Stimulated activated CD8-positive, alpha-beta memory T cell treated with anti-CD3 and anti-CD28 coated beads, Interleukin-12 subunit alpha, Interleukin-12 subunit beta, amount 100 ng/mL, for 1 hour (primary cell): ENCODE data around the gene CPE.
A peak's percentile ranks its signal among the peaks of the same experiment; 100 is the strongest.
"Not testable (repeated sequence)": the region's sequence is repeated elsewhere in the genome, so short reads cannot be mapped to it uniquely, and the experiment has no call there.

ENCODE experiments used
- DNase-seq: peaks from one replicate; pipeline ENCODE4 v3.0.0-alpha.2; 2020; ENCODE audit warnings: low read depth

Gene CPE

DNA sequence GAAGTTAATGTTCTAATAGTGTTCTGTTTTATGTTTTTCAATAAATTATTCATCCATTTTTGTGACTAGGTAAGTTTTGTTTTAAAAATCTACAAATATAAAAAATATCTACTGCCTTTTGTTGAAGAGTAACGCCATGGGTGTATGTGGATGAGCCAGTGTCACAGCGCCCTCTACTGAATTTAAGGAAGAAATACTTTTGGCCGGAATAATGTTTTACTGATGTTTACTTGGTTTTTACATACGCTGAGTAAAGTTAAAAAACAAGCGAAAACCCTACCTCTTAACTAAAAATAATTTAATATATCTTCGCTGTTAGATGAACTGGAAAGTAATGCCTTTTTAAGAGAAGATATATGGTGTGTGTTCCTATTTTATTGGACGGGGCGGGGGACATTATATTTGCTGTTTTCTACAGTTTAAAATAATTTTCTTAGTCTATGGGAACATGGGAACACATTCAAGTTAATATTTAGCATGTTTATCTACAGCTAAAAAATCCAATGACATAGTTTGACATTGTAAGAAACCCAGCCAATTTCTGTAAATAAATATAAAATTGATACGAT is 86.1 kb downstream of the CPE start:
- DNase-seq, result no peak

DNA sequence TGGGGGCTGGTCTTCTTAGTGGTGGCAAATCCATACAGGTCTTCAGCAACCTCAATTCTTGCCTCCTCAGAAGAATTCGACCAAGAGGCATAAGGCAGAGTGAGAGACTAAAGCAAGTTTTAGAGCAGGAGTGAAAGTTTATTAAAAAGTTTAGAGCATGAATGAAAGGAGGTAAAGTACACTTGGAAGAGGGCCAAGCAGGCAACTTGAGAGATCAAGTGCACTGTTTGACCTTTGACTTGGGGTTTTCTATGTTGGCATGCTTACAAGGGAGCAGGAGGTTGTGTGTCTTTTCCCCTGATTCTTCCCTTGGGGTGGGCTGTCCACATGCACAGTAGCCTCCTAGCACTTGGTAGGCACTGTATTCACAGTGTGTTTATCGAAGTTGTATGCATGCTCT is 91.2 kb downstream of the CPE start:
- no peak for DNase-seq

DNA sequence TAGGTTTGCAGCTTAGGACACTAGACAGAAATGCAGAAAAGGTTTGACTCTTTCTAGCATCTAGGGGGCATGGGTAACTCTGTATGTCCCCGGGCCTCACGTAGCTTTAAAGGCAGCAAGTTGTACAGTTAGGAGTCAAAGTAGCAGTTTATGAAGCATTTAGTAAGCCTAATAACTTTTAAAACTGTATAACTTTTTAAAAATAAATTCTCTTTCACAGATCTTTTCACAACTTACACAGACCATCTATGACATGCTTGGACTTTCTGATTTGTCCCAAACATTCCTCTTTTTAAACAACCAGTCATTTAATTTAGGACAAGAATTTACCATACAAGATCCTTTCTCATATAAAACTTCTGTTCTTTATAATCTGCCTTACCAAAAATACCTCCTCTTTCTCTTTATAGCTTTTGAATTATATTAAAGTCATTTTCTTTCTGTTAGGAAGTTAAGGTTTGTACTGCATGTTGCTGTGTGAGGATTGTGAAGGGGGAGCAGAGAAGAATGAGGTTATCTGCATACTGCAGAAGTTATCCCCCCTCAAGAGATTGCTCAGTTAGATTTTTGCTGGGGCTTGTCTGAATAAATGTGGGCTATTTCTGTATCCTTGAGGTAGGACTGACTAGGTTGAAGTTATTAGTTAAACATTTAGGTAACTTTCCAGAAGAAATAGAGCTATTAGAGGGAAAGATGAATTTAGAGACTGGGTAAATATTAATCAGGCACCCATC is 94.3 kb downstream of the CPE start:
- DNase-seq, result no peak

DNA sequence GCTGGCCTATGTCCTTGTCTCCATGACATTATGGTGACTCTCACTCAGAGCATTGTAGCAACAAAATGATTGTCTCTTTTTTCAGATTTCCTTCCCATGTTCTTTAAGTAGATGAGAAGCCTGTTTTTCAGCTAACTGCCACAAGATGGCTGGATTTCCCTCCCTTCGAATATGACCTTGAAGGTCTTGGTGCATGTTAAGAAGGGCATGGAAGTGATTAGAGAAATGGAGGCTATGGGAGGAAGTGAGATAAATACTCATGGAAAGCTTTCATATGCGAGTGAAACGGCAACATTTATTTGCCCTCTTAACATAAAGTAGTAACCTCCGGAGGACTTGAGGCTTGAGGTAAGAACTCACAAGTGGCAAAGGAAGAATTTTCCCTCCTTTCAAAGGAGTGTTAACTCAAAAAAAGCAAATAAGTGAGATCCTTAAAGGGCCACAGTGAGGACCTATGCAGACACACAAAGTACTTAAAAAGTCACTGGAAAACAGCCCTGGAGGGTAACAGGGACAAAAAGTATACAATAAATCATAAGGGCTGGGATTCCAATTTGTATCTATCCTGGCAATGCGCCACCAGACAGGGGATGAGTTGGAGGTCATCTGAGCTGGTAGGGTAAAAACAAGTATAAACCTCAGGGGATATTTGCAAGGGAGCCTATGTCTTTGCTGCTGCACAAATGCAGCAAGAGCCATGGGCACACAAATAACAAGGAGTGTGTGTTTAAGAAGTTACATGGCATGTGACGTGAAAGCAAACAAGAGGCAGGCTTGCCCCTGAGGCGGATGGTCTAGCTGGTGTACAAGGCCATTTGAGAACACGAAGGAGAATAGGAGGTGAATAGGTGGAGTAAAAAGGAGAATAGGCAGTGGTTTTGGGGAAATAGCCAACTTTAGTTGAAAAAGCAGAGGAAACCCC is 96.2 kb downstream of the CPE start:
- no peak for DNase-seq

DNA sequence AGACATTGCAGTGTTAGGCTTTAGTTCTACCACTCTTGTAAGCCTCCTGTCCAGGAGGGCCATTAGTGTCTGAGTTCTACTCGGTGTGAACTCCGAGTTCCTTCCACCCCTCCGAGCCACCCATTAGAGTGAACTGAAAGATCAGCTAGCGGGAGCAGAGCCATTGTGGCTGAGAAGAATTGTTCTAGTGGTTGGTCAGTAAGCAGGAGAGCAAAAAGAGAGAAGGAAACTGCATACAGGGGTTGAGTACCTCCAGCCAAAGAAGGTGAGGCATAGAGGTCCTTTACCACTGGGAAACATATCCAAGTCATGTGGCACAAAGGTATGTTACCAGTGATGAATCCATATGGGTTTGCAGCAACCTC is 96.9 kb downstream of the CPE start:
- no peak for DNase-seq

DNA sequence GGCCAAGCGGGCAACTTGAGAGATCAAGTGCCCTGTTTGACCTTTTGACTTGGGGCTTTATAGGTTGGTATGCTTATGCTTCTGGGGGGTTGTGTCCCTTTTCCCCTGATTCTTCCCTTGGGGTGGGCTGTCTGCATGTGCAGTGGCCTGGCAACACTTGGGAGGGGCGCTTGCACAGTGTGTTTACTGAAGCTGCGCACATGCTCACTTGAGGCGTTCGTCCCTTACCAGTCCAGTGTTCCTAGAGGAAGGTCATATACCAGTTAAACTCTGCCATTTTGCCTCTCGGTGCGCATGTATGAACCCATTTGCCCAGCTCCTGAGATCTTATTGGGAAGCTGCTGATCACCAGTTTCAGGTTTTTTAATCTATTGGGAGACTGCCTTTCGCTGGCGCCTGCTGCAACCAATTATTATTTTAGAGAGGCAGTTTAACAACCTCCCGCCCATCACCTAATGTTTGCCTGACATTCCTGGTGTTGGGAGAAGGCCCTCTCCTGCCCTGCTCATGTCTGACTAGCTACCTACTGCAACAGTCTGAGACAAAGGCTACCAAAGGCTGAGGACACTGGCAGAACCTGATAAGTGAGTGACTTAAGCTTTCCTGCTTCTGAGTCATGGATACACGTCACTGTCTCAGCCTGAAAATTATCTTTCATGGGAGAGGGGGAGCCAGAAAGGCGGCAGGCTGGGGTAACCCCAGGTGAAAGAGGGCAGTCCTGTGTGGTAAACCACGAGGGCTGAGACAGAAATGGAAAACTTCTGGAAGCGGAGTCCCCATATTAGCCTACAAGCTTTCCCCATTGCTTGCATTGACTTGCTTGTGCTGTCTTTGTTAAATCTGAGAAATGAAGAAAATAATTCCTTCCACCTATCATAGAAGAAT is 97.6 kb downstream of the CPE start:
- no peak for DNase-seq

DNA sequence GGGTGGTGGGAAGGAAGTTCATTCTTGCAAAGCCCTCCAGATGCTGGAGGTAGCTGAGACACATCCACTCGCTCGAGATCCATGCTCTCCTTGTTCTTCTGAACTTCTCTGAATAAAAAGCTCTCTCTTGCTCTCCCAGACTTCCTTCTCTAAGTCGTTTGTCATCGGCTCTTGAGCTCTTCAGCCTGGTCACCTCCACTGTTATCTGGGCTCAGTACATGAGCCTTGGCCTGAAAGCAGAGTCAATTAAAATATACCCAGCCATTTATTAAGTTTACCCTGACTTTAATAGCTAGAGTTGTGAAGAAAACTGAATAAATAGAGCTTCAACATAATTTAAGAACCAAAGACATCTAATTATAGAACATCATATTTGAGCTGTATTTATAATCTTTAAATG is 99.0 kb downstream of the CPE start:
- no peak for DNase-seq

DNA sequence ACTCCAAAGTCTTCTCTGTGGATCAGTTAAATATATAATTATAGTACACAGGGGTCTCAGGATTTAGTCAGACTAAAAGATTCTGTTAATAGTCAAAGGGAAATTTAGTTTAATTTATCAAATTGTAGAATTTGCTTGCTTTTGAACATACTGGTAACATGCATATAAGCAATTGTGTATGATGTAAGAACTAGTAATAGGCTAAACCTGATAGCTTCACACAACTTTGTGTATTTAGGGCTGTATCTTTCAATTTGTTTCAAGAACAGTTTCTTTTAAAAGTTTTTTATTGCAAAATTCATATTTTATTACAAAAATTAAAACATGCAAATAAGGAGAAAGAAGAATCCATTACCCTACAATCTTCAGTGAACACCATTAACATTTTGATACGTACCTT is 99.5 kb downstream of the CPE start:
- DNase-seq, result no peak

DNA sequence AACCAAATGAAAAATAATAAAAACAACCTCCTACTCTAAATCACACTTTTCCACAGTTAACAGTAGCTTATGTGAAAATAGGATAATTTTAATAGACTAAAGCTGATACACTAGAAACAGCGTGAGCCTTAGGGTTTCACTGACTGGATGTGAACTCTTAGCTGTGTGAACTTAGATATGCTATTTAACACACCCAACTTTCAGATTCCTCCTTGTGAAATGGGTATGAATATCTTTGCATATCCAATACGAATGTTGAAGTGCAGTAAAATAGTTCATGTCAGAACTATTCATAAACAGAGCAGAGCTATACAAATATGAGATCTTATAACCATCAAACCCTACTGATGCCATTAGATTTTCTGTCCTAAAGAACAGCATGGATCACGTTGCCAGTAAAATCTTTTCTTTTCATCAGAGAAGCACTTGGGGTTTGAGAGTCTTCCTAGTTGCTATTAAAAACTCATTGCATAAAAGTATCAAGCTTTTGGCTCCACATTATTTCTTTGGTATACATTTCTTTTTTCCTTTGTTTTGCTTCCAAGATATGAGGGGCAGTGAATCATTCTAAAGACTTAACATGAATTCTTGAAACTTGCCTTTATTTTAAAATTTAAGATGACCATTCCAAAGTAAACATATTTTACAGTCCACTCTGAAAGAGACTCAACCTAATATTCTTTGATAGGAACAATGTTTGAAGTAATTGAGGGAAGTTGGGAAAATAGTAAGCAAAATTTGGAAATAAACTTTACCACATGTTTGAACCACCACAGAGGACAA is 102.4 kb downstream of the CPE start:
- no peak for DNase-seq

DNA sequence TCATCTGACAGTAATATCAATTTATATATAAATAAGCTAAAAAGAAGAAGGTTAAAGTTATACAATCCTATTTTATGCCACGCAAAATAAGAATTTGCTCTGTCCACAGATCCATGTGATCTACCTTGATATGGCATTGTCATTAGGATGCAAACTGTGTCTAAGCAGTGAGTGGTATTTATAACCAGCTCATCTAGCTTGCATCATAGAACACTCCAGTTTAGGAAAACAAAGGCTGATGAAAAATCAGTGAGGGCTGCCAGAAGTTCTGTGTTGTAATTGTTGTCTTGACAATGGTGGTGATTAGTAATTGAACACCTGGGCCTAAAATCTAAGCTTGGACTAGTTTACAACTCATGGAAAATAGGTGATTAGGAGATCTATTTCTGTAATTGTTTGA is 111.0 kb downstream of the CPE start:
- DNase-seq, result no peak

DNA sequence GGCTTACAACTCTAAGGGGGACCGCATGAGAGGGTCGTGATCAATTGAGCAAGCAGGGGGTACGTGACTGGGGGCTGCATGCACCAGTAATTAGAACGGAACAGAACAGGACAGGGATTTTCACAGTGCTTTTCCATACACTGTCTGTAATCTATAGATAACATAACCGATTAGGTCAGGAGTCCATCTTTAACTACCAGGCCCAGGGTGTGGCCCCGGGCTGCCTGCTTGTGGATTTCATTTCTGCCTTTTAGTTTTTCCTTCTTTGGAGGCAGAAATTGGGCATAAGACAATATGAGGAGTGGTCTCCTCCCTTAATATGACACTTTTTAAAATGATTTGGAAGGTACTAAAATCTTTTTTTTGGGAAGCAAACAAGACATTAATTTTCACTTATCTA is 113.8 kb downstream of the CPE start:
- not testable (repeated sequence) for DNase-seq

DNA sequence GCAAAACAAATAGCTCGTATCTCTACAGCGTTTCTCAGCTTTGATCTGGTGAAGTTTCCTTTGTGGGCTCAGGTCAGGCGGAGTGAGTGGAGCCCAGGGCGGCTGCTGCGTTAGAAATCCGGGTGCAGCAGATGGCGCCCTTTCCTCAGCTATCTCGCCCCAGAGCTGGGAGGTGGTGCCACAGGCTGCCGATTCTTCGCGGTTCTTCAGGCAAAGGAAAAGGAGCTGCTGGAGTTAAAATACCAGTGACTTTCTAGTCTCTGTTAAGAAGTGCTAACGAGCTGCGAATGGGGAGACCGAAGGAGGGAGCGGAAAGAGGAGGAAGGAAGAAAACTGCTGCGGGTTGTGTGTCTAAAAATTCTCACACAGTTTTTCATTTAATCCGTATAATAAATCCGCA is 114.6 kb downstream of the CPE start:
- DNase-seq, result peak; percentile 32

DNA sequence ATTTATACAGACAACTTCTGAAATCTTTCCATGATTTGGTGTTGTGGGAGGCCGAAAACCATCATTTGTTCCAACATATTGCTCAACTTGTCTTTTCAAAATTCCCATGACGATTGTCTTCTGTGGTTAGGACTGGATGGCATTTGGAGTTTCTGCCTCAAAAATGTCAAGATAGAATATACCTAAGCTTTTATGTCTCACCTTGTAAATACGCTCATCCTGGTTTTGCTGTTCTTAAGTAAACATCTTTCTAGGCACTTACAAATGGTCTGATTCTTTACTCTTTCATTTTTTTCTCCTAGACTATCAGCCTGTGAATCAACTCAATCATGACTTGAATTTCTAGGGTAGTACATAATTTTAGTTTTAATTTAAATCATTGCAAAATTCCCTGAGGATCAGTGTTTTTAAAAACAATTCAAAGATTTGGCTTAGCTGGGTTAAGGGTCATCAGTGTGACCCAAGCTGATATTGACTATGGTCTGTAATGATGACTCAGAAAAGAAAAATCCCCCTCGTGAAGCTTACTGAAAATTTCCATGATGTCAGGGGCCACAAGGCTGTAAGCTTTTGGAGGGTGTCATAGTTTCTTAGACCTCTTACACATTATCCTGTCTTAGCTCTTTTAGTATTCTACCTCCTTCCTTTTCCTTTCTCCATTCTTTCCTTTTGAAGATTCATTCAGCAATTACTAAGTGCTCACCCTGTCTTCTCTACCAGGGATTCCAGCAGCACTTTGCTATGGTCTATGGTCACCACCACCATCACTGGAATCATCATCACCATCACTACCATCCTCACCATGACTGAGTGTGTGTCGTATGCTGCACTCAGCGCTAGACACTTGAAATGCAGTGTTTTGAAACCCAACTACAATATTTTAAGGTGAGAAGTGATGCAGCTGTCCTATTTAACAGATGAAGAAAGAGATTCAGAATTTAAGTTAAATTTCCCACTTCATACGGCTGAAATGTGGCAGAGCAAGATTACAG is 124.4 kb downstream of the CPE start:
- no peak for DNase-seq

DNA sequence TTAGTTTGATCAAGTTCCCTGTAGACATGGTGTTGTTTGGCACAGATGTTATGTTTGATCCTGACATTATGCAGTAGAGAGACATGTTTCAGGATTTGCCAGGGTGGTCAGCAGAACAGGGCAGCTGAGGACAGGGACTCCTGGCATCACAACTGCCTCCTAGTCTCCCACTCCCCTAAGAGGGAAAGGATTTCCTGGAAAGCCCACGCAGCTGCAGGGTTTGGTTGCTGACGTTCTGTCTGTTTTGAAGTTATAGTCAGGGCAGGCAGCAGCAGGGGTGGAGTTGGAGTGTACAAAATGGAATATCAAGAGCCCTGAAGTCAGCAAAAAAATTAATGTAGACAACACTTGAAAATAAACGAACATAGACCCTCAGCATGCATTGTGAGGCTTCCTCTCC is 125.4 kb downstream of the CPE start:
- no peak for DNase-seq

DNA sequence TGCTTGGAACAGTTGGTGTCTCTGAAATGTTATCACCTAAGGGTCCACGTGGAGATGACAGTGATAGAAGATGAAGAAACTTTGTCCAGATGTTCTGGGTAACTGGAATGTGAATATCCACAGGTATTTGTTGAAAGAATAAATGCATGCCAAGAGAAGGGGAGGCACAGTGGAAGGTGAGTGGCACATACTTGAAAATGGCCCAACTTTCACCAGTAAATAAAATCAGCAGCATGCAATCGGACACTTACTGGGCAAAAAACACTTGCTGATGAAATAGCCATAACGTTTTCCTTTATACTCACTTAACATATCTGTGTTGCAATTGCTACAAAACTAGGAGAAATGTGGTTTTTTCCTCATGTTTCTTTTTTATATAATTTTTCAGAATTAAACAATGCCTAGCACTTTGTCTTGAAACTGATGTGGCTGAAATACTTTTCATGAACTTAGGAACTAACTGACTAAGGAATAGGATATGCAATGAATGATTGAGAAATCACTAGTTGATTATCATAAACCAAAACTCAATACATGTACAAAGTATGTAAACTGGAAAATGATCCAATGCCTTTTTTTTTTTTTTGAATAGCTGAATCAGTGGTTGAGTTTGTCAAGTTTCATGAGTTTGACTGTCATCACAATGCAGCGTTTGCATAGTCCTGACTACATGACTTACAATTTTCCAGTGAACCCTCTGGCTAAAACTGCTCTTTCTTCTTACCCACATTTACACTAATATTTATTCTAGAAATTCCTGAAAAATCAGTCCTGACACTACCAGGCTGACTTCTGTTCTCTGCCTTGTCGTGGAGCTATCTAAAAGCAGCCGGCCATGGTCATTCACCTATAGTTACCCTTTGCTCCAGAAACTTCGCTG is 127.4 kb downstream of the CPE start:
- DNase-seq, result no peak

DNA sequence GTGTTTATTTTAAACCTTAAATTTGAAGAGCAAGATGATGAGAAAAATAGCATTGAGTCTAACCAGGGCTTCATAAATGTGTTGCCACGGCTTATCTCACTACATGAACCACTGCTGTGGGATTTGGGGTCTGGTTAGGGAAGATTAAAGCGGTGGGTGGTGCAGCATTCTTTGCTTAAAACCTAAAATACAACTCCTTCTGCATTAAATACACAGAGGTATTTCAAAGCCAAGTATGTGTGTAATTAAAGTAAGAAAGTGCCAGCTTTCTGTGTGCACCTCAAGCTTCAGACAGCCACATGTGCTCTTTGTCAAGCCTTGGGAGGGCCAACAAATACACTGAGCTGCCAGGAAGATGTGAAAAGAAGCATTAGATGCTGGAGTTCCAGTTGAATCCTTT is 128.0 kb downstream of the CPE start:
- no peak for DNase-seq

DNA sequence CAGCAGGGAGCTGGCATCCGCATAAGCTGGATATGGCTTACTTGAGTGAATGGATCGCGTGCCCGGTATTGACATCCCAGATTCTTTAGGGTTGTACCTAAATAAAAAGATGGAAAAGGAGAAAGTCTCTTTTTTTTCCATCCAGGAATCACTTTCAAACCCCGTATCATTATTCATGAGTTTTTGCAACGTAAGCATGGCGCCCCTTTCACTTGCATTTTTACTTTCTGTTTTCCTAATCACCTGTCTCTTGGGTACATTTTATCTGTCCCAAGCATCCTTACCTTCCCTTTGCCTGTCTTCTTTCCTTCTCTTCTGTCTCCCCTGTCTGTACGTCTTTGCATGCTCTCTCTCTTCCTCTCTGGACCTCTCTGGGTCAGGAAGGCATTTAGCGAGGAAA is 128.6 kb downstream of the CPE start:
- no peak for DNase-seq

DNA sequence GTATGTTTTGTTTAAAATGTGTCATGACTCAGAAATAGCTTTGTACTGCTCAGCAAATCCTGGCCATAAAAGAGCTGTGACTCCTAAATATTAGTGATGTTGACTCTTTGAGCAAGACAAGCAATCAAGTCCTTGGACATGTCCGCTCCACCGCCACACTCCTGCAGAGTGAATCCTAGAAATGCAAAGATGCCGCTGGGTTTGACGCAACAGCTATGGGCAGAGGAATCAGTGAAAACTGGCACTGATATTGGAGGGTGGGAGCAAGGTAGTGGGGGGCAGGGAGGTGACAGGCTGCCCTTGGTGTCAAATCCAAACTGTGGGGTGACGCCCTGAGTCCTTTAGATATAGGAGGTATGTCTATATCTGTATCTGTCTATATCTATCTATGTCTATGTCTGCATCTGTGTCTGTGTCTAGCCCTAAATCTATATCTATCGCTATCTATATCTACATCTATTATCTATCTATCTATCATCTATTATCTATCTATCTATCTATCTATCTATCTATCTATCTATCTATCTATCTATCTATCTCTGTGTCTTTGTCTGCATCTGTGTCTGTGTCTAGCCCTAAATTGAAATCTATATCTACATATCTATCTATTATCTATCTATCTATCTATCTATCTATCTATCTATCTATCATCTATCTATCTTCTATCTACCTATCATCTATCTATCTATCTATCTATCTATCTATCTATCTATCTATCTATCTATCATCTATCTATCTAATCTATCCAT is 129.7 kb downstream of the CPE start:
- DNase-seq, result no peak
